GM19452 (cell line): ENCODE data around the gene DROSHA.

ENCODE experiments used
- ATAC-seq: cut with Tn5 transposase; IDR thresholded peaks from one replicate; pipeline ENCODE4 v1.9.1; 2021; ENCODE audit not compliant: unreplicated experiment

Gene DROSHA

GRCh38 chr5:31523041-31523440 lies 8.9 kb downstream of the DROSHA start:
- ATAC-seq: no peak

- ATAC-seq: no peak
Measured at GRCh38 chr5:31516802-31517201, 15.1 kb downstream of the DROSHA start.

- no peak for ATAC-seq
Measured at GRCh38 chr5:31511305-31511704, 20.6 kb downstream of the DROSHA start.

- ATAC-seq: no peak
Measured at GRCh38 chr5:31504529-31504928, 27.4 kb downstream of the DROSHA start.

GRCh38 chr5:31502506-31502905 lies 29.4 kb downstream of the DROSHA start:
- no peak for ATAC-seq

GRCh38 chr5:31500256-31500655 lies 31.6 kb downstream of the DROSHA start:
- no peak for ATAC-seq

GRCh38 chr5:31496891-31497290 lies 35.0 kb downstream of the DROSHA start:
- ATAC-seq: no peak

- ATAC-seq: no peak
Measured at GRCh38 chr5:31496301-31496700, 35.6 kb downstream of the DROSHA start.

GRCh38 chr5:31495336-31495735 lies 36.6 kb downstream of the DROSHA start:
- no peak for ATAC-seq

GRCh38 chr5:31492869-31493268 lies 39.0 kb downstream of the DROSHA start:
- ATAC-seq: no peak

- ATAC-seq: no peak
Measured at GRCh38 chr5:31487506-31487905, 44.4 kb downstream of the DROSHA start.

GRCh38 chr5:31486441-31486840 lies 45.5 kb downstream of the DROSHA start:
- no peak for ATAC-seq

- ATAC-seq: no peak
Measured at GRCh38 chr5:31485376-31486207, 46.3 kb downstream of the DROSHA start.

- no peak for ATAC-seq
Measured at GRCh38 chr5:31481531-31482165, 50.2 kb downstream of the DROSHA start.

- no peak for ATAC-seq
Measured at GRCh38 chr5:31479706-31480105, 52.2 kb downstream of the DROSHA start.

- no peak for ATAC-seq
Measured at GRCh38 chr5:31478901-31479300, 53.0 kb downstream of the DROSHA start.

GRCh38 chr5:31477971-31478370 lies 53.9 kb downstream of the DROSHA start:
- no peak for ATAC-seq

GRCh38 chr5:31477516-31477915 lies 54.4 kb downstream of the DROSHA start:
- no peak for ATAC-seq

- no peak for ATAC-seq
Measured at GRCh38 chr5:31476738-31477141, 55.2 kb downstream of the DROSHA start.

GRCh38 chr5:31471916-31472315 lies 60.0 kb downstream of the DROSHA start:
- ATAC-seq: no peak

- ATAC-seq: no peak
Measured at GRCh38 chr5:31471040-31471439, 60.9 kb downstream of the DROSHA start.

- ATAC-seq: no peak
Measured at GRCh38 chr5:31470608-31471007, 61.3 kb downstream of the DROSHA start.

GRCh38 chr5:31469886-31470285 lies 62.0 kb downstream of the DROSHA start:
- ATAC-seq: no peak
